ENCODE results near the gene TPPP2.

GRCh38 chr14:21055432-21056117 is 25.6 kb downstream of the TPPP2 start:
- TF ChIP-seq EZH2phosphoT487 (IDR thresholded peaks at IDR 0.05; ENCODE audit: borderline replicate concordance, low read depth) (no peak), RXRA (IDR thresholded peaks at IDR 0.05; ENCODE audit: borderline replicate concordance, low read depth) (no peak), RAD21 (IDR thresholded peaks at IDR 0.05; ENCODE audit: low read length) (no peak), TCF12 (IDR thresholded peaks at IDR 0.05) (no peak), POLR2AphosphoS5 (IDR thresholded peaks at IDR 0.05; ENCODE audit: low read depth, low read length) (no peak), YY1 (IDR thresholded peaks at IDR 0.05; ENCODE audit: low read depth) (no peak), RCOR1 (IDR thresholded peaks at IDR 0.05; ENCODE audit: low read length) (no peak), USF1 (IDR thresholded peaks at IDR 0.05; ENCODE audit: borderline replicate concordance, low read depth) (no peak)
- TF ChIP-seq, protein P1, sequence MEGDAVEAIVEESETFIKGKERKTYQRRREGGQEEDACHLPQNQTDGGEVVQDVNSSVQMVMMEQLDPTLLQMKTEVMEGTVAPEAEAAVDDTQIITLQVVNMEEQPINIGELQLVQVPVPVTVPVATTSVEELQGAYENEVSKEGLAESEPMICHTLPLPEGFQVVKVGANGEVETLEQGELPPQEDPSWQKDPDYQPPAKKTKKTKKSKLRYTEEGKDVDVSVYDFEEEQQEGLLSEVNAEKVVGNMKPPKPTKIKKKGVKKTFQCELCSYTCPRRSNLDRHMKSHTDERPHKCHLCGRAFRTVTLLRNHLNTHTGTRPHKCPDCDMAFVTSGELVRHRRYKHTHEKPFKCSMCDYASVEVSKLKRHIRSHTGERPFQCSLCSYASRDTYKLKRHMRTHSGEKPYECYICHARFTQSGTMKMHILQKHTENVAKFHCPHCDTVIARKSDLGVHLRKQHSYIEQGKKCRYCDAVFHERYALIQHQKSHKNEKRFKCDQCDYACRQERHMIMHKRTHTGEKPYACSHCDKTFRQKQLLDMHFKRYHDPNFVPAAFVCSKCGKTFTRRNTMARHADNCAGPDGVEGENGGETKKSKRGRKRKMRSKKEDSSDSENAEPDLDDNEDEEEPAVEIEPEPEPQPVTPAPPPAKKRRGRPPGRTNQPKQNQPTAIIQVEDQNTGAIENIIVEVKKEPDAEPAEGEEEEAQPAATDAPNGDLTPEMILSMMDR (IDR thresholded peaks at IDR 0.05), result no peak
